K562 (cell line): Measurements from ENCODE around the gene ANKMY2. TPM values are rescaled to one million over a fixed set of nuclear protein-coding genes. Genes with fewer than 3 reads are reported as not detected.

Experiments
- CXXC5 ChIP-seq: fragments of 250-450 bp; sonication (Bioruptor Pico); IDR thresholded peaks from 2 replicates; pipeline ENCODE4 v1.8.0; 2022; ENCODE audit warnings: inconsistent platforms, mild to moderate bottlenecking, moderate library complexity
- FOS ChIP-seq: IDR thresholded peaks from 3 replicates; pipeline ENCODE4 v1.6.1; 2011; ENCODE audit not compliant: insufficient read length; ENCODE audit errors: extremely low read depth
- ILK ChIP-seq: fragments of 450-650 bp; IDR thresholded peaks from 2 replicates; pipeline ENCODE4 v1.6.1; 2016; ENCODE audit warnings: missing genetic modification characterization, low read depth, mild to moderate bottlenecking, missing compliant biosample characterization, moderate library complexity, borderline replicate concordance
- KLF13 ChIP-seq: fragments of 450-650 bp; IDR thresholded peaks from 2 replicates; pipeline ENCODE4 v1.6.1; 2016; ENCODE audit warnings: missing genetic modification characterization, low read depth, mild to moderate bottlenecking, missing compliant biosample characterization, moderate library complexity, borderline replicate concordance
- LCOR ChIP-seq: sonication (generic); formaldehyde crosslinking; IDR thresholded peaks from 2 replicates; pipeline ENCODE4 v1.8.0; 2022; ENCODE audit warnings: mild to moderate bottlenecking, missing genetic modification reagents
- MAZ ChIP-seq, 2 experiments: fragments of 450-650 bp in 1 of 2; sonication (generic) in 1 of 2; formaldehyde crosslinking; IDR thresholded peaks in 1 of 2; conservative IDR thresholded peaks in 1 of 2; 2 replicates each; pipeline versions ENCODE4 v1.4.0 to v1.5.0; 2020; ENCODE audit warnings: mild to moderate bottlenecking in 1 of 2, missing genetic modification reagents in 1 of 2
- MED1 ChIP-seq: sonication (generic); formaldehyde crosslinking; IDR thresholded peaks from 2 replicates; pipeline ENCODE4 v1.8.1; 2023; ENCODE audit warnings: missing genetic modification reagents, borderline replicate concordance
- MYC ChIP-seq, 2 experiments: fragments of 250-450 bp in 1 of 2; sonication (Bioruptor Pico) in 1 of 2; IDR thresholded peaks; 2 replicates each; pipeline versions ENCODE4 v1.5.1 to v1.6.1; 2012 to 2021; ENCODE audit warnings: low read depth in 2 of 2, borderline replicate concordance in 1 of 2, improper control_type of control experiment in 1 of 2, low read length in 1 of 2, mild to moderate bottlenecking in 1 of 2, moderate library complexity in 1 of 2
- NBN ChIP-seq: fragments of 450-650 bp; IDR thresholded peaks from 2 replicates; pipeline ENCODE4 v1.6.1; 2016; ENCODE audit warnings: low read depth, mild to moderate bottlenecking
- NCOA4 ChIP-seq: fragments of 450-650 bp; IDR thresholded peaks from 2 replicates; pipeline ENCODE4 v1.6.1; 2018; ENCODE audit warnings: mild to moderate bottlenecking; ENCODE audit not compliant: partially characterized antibody
- NFRKB ChIP-seq: fragments of 450-650 bp; IDR thresholded peaks from 2 replicates; pipeline ENCODE4 v1.6.1; 2016; ENCODE audit warnings: low read depth
- PTRF ChIP-seq: fragments of 450-650 bp; IDR thresholded peaks from 2 replicates; pipeline ENCODE4 v1.6.1; 2016; ENCODE audit warnings: mild to moderate bottlenecking, missing genetic modification characterization, missing compliant biosample characterization
- SP2 ChIP-seq: IDR thresholded peaks from 2 replicates; pipeline ENCODE4 v1.6.1; 2011; ENCODE audit warnings: mild to moderate bottlenecking, low read depth, low read length, moderate library complexity; ENCODE audit not compliant: poor library complexity, severe bottlenecking; ENCODE audit errors: extremely low read depth
- TAF1 ChIP-seq: IDR thresholded peaks from 2 replicates; pipeline ENCODE4 v1.6.1; 2011; ENCODE audit warnings: mild to moderate bottlenecking, low read length, moderate library complexity; ENCODE audit not compliant: insufficient read depth, control insufficient read depth, severe bottlenecking; ENCODE audit errors: extremely low read depth
- TEAD2 ChIP-seq: fragments of 450-650 bp; IDR thresholded peaks from 2 replicates; pipeline ENCODE4 v1.6.1; 2016; ENCODE audit warnings: missing genetic modification characterization, control low read depth, missing compliant biosample characterization
- TRIM28 ChIP-seq: fragments of 450-650 bp; IDR thresholded peaks from 2 replicates; pipeline ENCODE4 v1.6.1; 2017
- ZBTB8A ChIP-seq: fragments of 450-650 bp; IDR thresholded peaks from 2 replicates; pipeline ENCODE4 v1.6.1; 2018; ENCODE audit warnings: mild to moderate bottlenecking, moderate library complexity; ENCODE audit not compliant: partially characterized antibody
- ZC3H8 ChIP-seq: fragments of 450-650 bp; IDR thresholded peaks from 2 replicates; pipeline ENCODE4 v1.6.1; 2017
- ZNF24 ChIP-seq: fragments of 450-650 bp; IDR thresholded peaks from 2 replicates; pipeline ENCODE4 v1.6.1; 2016
- ZNF274 ChIP-seq: IDR thresholded peaks from 2 replicates; pipeline ENCODE4 v1.6.1; 2011; ENCODE audit warnings: low read depth, mild to moderate bottlenecking, low read length, moderate library complexity, borderline replicate concordance
- ZNF3 ChIP-seq: fragments of 250-450 bp; sonication (Bioruptor Pico); IDR thresholded peaks from 2 replicates; pipeline ENCODE4 v1.5.0; 2021; ENCODE audit warnings: mild to moderate bottlenecking, moderate library complexity
- ZNF449 ChIP-seq: fragments of 250-450 bp; sonication (Bioruptor Pico); IDR thresholded peaks from 2 replicates; pipeline ENCODE4 v1.8.0; 2022; ENCODE audit warnings: moderate library complexity, mild to moderate bottlenecking, inconsistent platforms
- ZNF589 ChIP-seq: fragments of 200-800 bp; sonication (Bioruptor generic); IDR thresholded peaks from 2 replicates; pipeline ENCODE4 v1.6.1; 2016; ENCODE audit warnings: low read depth, missing genetic modification characterization, missing compliant biosample characterization
- ZNF699 ChIP-seq: fragments of 250-450 bp; sonication (Bioruptor Pico); IDR thresholded peaks from 2 replicates; pipeline ENCODE4 v1.8.0; 2021; ENCODE audit warnings: mild to moderate bottlenecking, moderate library complexity; ENCODE audit not compliant: insufficient replicate concordance
- ZNF778 ChIP-seq: fragments of 450-650 bp; formaldehyde crosslinking; IDR thresholded peaks from 2 replicates; pipeline ENCODE4 v1.4.0; 2020; ENCODE audit warnings: mild to moderate bottlenecking, moderate library complexity
- polyA plus RNA-seq, 8 experiments: library from polyadenylated mRNA; depleted of rRNA in 4 of 8; stranded (reverse) in 5 of 8; unstranded in 3 of 8; fragments of >200 nt; fragmentation: Nextera tagmentation in 2 of 8; fragmentation: Illumina TruSeq in 1 of 8; extraction: Ambion mirVana in 2 of 8; extraction: Trizol in 1 of 8; gene quantifications; 2 replicates each; pipeline versions ENCODE4 v1.2.1 to v1.2.3, GENCODE V29; 2011 to 2014; ENCODE audit warnings: inconsistent platforms in 1 of 8, missing spikeins in 1 of 8
- total RNA-seq, 7 experiments: library from RNA; depleted of rRNA in 6 of 7; stranded (reverse); fragments of >200 nt in 6 of 7; fragmentation: Illumina TruSeq in 2 of 7; extraction: Trizol in 2 of 7; gene quantifications; 2 replicates each; pipeline versions ENCODE4 v1.2.1 to v1.2.3, GENCODE V29; 2011 to 2021; ENCODE audit warnings: low replicate concordance in 1 of 7
- TF ChIP-seq, protein P1 (sequence below): sonication (generic); formaldehyde crosslinking; IDR thresholded peaks from 2 replicates; pipeline ENCODE4 v1.8.0; 2022; ENCODE audit warnings: mild to moderate bottlenecking, missing genetic modification reagents

ANKMY2 gene
- total and polyA plus RNA-seq, 9 of the 15 experiments (the other 6 are each of a cell fraction or from before 2014, with no cell fraction given), result 38.9 to 71.5 (median 48.8) TPM

DNA sequence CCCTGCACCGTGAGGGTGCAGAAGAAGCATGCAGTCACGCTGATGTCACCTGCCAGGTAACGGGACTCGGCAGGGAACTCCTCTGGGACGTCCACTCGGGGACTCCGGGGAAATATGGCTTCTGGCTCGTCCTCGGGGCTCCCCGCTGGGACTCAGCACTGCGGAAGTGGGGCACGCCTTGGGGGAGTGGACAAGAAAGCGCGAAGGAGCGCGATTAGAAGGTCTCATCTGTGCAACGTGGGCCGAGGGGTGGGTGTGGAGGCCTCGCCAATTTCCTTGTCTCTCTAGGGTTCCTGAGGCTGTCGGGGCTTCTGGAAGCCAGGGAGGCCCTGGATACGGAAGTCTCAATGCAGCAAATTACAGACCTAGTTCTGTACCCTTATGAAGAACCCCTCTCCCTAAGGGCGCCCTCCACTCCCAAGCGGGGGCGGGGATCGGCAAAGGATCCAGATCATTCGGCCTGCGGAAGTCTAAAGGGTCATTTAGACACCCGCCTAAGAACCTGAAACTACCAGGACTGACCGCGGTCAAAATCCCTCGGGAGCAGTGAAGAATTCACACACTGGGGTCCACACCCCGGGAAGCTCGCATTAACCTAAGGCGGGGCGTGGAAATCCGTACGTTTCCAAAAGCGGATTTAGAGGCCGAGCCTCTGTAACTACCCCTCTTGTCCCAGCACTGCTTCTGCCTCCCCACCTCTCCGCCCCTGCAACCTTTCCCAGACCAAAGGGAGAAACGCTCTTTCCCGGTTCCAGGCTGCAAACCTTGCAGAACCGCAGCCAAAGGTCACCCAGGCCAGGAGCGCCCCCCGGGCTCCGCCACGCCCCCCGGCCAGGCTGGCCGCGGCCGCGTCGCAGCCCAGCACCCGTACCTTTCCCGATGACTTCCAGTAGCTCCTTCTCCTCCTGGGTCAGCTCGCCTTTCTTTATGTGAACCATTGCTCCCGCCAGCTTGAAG lies 640 bp downstream of the ANKMY2 start (continued):
- TF ChIP-seq ZC3H8, result no peak
- no peak for TF ChIP-seq ZNF449 (CRISPR knock-in tag)
- no peak for TF ChIP-seq ZBTB8A
- TF ChIP-seq KLF13 (tag), result peak; percentile 91
- TF ChIP-seq ILK (tag), result no peak
- no peak for TF ChIP-seq ZNF699 (CRISPR knock-in tag)
- no peak for TF ChIP-seq TEAD2 (tag)
- TF ChIP-seq ZNF778 (CRISPR knock-in tag), result no peak
- peak; percentile 55 for TF ChIP-seq TAF1
- TF ChIP-seq ZNF3 (CRISPR knock-in tag), result no peak
- TF ChIP-seq SP2, result no peak
- TF ChIP-seq MED1, result no peak
- peak; percentile 51; the same call in 1 of the 2 replicates for TF ChIP-seq NFRKB
- no peak for TF ChIP-seq LCOR (CRISPR knock-in tag)
- TF ChIP-seq NCOA4, result no peak
- no peak for TF ChIP-seq FOS
- no peak for TF ChIP-seq NBN
- TF ChIP-seq MYC (IDR thresholded peaks at IDR 0.05; ENCODE audit: low read depth, low read length), result peak; percentile 81
- TF ChIP-seq MYC (CRISPR knock-in tag; IDR thresholded peaks at IDR 0.05; ENCODE audit: borderline replicate concordance, low read depth), result 0 out of 2 replicates have a peak, but pooled peaks have one; percentile 46
- TF ChIP-seq MAZ (CRISPR knock-in tag; conservative IDR thresholded peaks at IDR 0.05 in 1 of 2, IDR thresholded peaks at IDR 0.05 in 1 of 2), result peak; percentile 45 to 63
- TF ChIP-seq, protein P1, sequence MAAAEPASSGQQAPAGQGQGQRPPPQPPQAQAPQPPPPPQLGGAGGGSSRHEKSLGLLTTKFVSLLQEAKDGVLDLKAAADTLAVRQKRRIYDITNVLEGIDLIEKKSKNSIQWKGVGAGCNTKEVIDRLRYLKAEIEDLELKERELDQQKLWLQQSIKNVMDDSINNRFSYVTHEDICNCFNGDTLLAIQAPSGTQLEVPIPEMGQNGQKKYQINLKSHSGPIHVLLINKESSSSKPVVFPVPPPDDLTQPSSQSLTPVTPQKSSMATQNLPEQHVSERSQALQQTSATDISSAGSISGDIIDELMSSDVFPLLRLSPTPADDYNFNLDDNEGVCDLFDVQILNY (CRISPR knock-in tag), result peak; percentile 63; the same call in 1 of the 2 replicates
- peak; percentile 81 for TF ChIP-seq TRIM28
- no peak for TF ChIP-seq PTRF (tag)
- peak; percentile 84 for TF ChIP-seq CXXC5 (CRISPR knock-in tag)
- TF ChIP-seq ZNF589 (CRISPR knock-in tag), result peak; percentile 54; the same call in 1 of the 2 replicates
- TF ChIP-seq ZNF24, result no peak
- no peak for TF ChIP-seq ZNF274
